ENCODE measurements around the gene RCOR1. TPM values are rescaled to one million over a fixed set of nuclear protein-coding genes. Genes with fewer than 3 reads are reported as not detected.

Gene RCOR1
- total and polyA plus RNA-seq, 2 donors (not counting 1 experiment from before 2014, with no cell fraction given): 8.7 to 37.1 TPM

DNA sequence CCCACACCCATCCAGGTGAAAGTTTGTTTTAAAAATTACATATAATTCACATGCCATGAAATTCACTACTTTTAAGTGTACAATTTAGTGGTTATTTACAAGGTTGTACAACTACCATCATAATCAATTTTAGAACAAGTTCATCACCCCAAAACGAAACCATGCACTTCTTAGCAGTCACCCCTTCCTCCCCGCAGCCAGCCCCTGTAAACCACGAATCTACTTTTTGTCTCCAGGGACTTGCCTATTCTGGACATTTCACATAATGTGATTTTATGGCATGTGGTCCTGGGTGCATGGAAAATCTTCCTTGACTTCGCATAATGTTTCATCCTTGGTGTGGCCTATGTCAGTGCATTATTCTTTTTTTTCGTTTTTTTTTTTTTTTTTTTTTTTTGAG lies 165.6 kb downstream of the RCOR1 start:
- Histone ChIP-seq H3K4me2 (replicated peaks; ENCODE audit: low read depth, low read length, poor library complexity, severe bottlenecking) (peak overlapping the region; percentile 3), H3K27me3 (replicated peaks in 1 of 4; ENCODE audit: control extremely low read depth in 1 of 4, control insufficient read depth in 3 of 4, insufficient read depth in 4 of 4, low read length in 3 of 4) (no peaks in the 10 kb centered on the region), H3K79me2 (ENCODE audit: control insufficient read depth, insufficient read depth, low read length) (no peaks in the 10 kb centered on the region), H4K20me1 (ENCODE audit: control insufficient read depth, insufficient read depth, low read length, poor library complexity, severe bottlenecking) (no peaks in the 10 kb centered on the region), H3K9ac (ENCODE audit: low read length) (no peak overlapping the region), H2AFZ (ENCODE audit: insufficient read depth, low read depth, low read length, poor library complexity, severe bottlenecking) (no peak overlapping the region), H3K27ac (ENCODE audit: low read length in 2 of 2) (no peak overlapping the region), H3K4me3 (ENCODE audit: control extremely low read depth in 1 of 5, extremely low read depth in 1 of 5, insufficient read depth in 1 of 5, low read depth in 2 of 5, low read length in 4 of 5) (no peak overlapping the region), H3K4me1 (ENCODE audit: control insufficient read depth in 2 of 2, insufficient read depth in 2 of 2, low read length in 2 of 2) (peaks cover 30 to 34% of the 10 kb centered on the region in 2 donors), H3K36me3 (replicated peaks in 1 of 2; ENCODE audit: control extremely low read depth in 1 of 2, control insufficient read depth in 1 of 2, extremely low read depth in 1 of 2, insufficient read depth in 2 of 2, low read length in 1 of 2) (no peaks in the 10 kb centered on the region), H3K9me3 (ENCODE audit: control extremely low read depth in 1 of 3, control insufficient read depth in 2 of 3, insufficient read depth in 1 of 3, low read length in 2 of 3) (peaks cover 0 to 6% (median 0%) of the 10 kb centered on the region in 3 donors)
- peak overlapping the region; percentile 26 for H3K4me3 Mint-ChIP-seq
- no peaks in the 10 kb centered on the region for H3K9me3 Mint-ChIP-seq (ENCODE audit: insufficient read depth)
- intact Hi-C loops (cut with micrococcal nuclease): no loop called here
- ChIA-PET POLR2A (no interaction called here), CTCF (no interaction called here)
- peak overlapping the region; percentile 64 for H3K27ac Mint-ChIP-seq
- H3K27me3 Mint-ChIP-seq: no peaks in the 10 kb centered on the region
- TF ChIP-seq, protein P1, sequence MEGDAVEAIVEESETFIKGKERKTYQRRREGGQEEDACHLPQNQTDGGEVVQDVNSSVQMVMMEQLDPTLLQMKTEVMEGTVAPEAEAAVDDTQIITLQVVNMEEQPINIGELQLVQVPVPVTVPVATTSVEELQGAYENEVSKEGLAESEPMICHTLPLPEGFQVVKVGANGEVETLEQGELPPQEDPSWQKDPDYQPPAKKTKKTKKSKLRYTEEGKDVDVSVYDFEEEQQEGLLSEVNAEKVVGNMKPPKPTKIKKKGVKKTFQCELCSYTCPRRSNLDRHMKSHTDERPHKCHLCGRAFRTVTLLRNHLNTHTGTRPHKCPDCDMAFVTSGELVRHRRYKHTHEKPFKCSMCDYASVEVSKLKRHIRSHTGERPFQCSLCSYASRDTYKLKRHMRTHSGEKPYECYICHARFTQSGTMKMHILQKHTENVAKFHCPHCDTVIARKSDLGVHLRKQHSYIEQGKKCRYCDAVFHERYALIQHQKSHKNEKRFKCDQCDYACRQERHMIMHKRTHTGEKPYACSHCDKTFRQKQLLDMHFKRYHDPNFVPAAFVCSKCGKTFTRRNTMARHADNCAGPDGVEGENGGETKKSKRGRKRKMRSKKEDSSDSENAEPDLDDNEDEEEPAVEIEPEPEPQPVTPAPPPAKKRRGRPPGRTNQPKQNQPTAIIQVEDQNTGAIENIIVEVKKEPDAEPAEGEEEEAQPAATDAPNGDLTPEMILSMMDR (IDR thresholded peaks at IDR 0.05): no peak
- no peak for TF ChIP-seq EZH2 (IDR thresholded peaks at IDR 0.05; ENCODE audit: borderline replicate concordance, insufficient read depth, low read depth, low read length, poor library complexity, severe bottlenecking)
- peaks cover 53% of the 10 kb centered on the region for H3K4me1 Mint-ChIP-seq
- no CpG with 5 or more reads among the region's 5 CpGs for WGBS (ENCODE audit: insufficient coverage)
- ATAC-seq (ENCODE audit: low read depth): no peak
- DNase-seq: no peak

DNA sequence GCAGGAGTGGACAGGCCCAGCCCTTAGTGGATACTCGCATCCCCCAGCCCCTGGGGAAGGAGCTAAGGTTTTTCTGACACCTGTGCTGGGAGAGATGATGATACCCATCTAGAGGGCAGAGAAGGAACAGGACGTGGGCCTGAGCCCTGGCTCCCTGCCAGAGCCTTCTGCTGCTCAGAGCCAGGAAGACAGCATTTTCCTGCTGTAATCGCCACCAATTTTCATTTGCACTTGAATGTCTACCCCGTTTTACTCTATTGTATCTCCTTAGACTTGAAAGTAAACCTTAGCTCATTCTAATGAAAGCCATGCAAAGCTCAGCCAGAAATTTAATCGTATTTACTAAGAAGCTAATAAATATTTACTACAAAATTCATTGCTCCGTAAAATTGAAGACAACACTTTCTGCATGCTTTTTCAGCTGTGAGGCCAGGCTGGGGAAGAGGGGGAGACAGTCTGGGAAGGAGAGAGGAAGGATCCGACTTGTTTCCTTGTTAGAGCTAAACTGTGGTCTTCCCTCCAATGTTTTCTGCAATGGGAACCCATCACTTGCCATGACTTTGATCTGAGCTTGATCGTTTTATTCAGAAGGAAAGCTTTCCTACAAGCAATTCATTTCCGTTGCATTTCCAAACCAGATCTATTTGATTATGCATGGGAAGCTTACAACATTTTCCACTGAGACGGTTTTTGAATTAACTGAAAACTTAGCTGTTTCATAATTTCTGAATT lies 167.2 kb downstream of the RCOR1 start:
- H3K9me3 Mint-ChIP-seq (ENCODE audit: insufficient read depth): no peaks in the 10 kb centered on the region
- CTCF ChIA-PET: interaction anchor here (0.6 to 2.1 kb wide), 6 partner anchors 9 to 65 kb away, joined by 3 to 12 read pairs (median 4); no protein-coding TSS in a partner anchor
- Histone ChIP-seq H3K27me3 (replicated peaks in 1 of 4; ENCODE audit: control extremely low read depth in 1 of 4, control insufficient read depth in 3 of 4, insufficient read depth in 4 of 4, low read length in 3 of 4) (no peaks in the 10 kb centered on the region), H2AFZ (ENCODE audit: insufficient read depth, low read depth, low read length, poor library complexity, severe bottlenecking) (no peak overlapping the region), H3K4me3 (ENCODE audit: control extremely low read depth in 1 of 5, extremely low read depth in 1 of 5, insufficient read depth in 1 of 5, low read depth in 2 of 5, low read length in 4 of 5) (no peak overlapping the region), H3K4me1 (ENCODE audit: control insufficient read depth in 2 of 2, insufficient read depth in 2 of 2, low read length in 2 of 2) (peaks cover 27 to 33% of the 10 kb centered on the region in 2 donors), H3K9ac (ENCODE audit: low read length) (no peak overlapping the region), H3K4me2 (replicated peaks; ENCODE audit: low read depth, low read length, poor library complexity, severe bottlenecking) (no peak overlapping the region), H3K9me3 (ENCODE audit: control extremely low read depth in 1 of 3, control insufficient read depth in 2 of 3, insufficient read depth in 1 of 3, low read length in 2 of 3) (peaks cover 0 to 9% (median 0%) of the 10 kb centered on the region in 3 donors), H3K27ac (ENCODE audit: low read length in 2 of 2) (no peak overlapping the region), H3K36me3 (replicated peaks in 1 of 2; ENCODE audit: control extremely low read depth in 1 of 2, control insufficient read depth in 1 of 2, extremely low read depth in 1 of 2, insufficient read depth in 2 of 2, low read length in 1 of 2) (no peaks in the 10 kb centered on the region), H4K20me1 (ENCODE audit: control insufficient read depth, insufficient read depth, low read length, poor library complexity, severe bottlenecking) (no peaks in the 10 kb centered on the region), H3K79me2 (ENCODE audit: control insufficient read depth, insufficient read depth, low read length) (no peaks in the 10 kb centered on the region)
- ATAC-seq (ENCODE audit: low read depth) (no peak), DNase-seq (no peak)
- no peaks in the 10 kb centered on the region for H3K27me3 Mint-ChIP-seq
- intact Hi-C loops (cut with micrococcal nuclease): no loop called here
- no peak overlapping the region for H3K4me3 Mint-ChIP-seq
- H3K4me1 Mint-ChIP-seq: peaks cover 46% of the 10 kb centered on the region
- POLR2A ChIA-PET: no interaction called here
- WGBS (ENCODE audit: insufficient coverage): 59% methylated on average over 4 of the region's 10 CpGs
- no peak overlapping the region for H3K27ac Mint-ChIP-seq
- no peak for TF ChIP-seq EZH2 (IDR thresholded peaks at IDR 0.05; ENCODE audit: borderline replicate concordance, insufficient read depth, low read depth, low read length, poor library complexity, severe bottlenecking)
- TF ChIP-seq, protein P1 (IDR thresholded peaks at IDR 0.05): no peak

Measured in B cell (primary cell).